AG09309 (cell line): ENCODE results near the gene HJV.
A peak's percentile ranks its signal among the peaks of the same experiment; 100 is the strongest.

Source experiments
- DNase-seq: peaks from one replicate; pipeline ENCODE4 v3.0.0-alpha.2; 2010; ENCODE audit warnings: low read depth
- H3K4me3 ChIP-seq: 2 replicates; pipeline ENCODE4 v1.5.1; 2011; ENCODE audit warnings: mild to moderate bottlenecking, low read depth, low read length, moderate library complexity; ENCODE audit not compliant: control insufficient read depth
- CTCF ChIP-seq: IDR thresholded peaks from 2 replicates; pipeline ENCODE4 v1.5.1; 2011; ENCODE audit warnings: mild to moderate bottlenecking, low read depth, low read length, inconsistent platforms; ENCODE audit not compliant: insufficient read depth, control insufficient read depth; ENCODE audit errors: missing control alignments

The HJV gene

GRCh38 chr1:145977486-145978470 lies 43.8 kb downstream of the HJV start:
- no peak overlapping the region for H3K4me3 ChIP-seq
- TF ChIP-seq CTCF: peak; percentile 82
- peak; percentile 62 for DNase-seq

- no peak for DNase-seq
- H3K4me3 ChIP-seq: no peak overlapping the region
- TF ChIP-seq CTCF: no peak
Observed at GRCh38 chr1:145977016-145977415, 44.5 kb downstream of the HJV start.

- no peak overlapping the region for H3K4me3 ChIP-seq
- no peak for TF ChIP-seq CTCF
- no peak for DNase-seq
Observed at GRCh38 chr1:145975216-145975615, 46.3 kb downstream of the HJV start.

GRCh38 chr1:145974721-145975120 lies 46.8 kb downstream of the HJV start:
- TF ChIP-seq CTCF: no peak
- DNase-seq: no peak

GRCh38 chr1:145972580-145972979 lies 49.0 kb downstream of the HJV start:
- TF ChIP-seq CTCF: no peak
- no peak for DNase-seq
- no peak overlapping the region for H3K4me3 ChIP-seq

More at GRCh38 chr1:145974721-145975120, 46.8 kb downstream of the HJV start:
- no peak overlapping the region for H3K4me3 ChIP-seq
